Cerebellar nuclear complex (tissue), 1 donor: Measurements from ENCODE around the gene ATXN1.
"Not testable (repeated sequence)": the region's sequence is repeated elsewhere in the genome, so short reads cannot be mapped to it uniquely, and the experiment has no call there.

ENCODE experiments used
- DNase-seq, 2 experiments: peaks; one replicate each; lab custom pipeline; 2025; lab: John Stamatoyannopoulos, UW

The ATXN1 gene

DNA sequence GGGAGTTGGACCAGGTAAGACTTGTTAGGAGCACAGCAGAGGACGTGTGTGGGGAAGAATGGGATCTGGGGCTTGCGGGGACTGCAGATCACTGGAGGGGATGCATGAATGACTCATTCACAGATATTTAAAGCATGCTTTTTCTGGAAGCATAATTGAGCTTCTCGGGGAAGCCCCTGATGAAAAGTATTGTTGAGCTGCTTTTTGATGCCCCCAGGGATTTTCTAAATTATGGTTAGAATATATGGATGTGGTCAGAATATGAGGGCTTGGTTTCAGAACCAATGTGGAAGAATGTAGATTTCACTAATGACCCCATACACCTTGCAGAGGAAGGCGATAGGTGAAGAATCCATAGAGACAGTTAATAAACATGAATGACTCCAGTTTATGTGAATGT lies 486.8 kb downstream of the ATXN1 start:
- DNase-seq, result no peak

- no peak for DNase-seq
These were observed 488.0 kb downstream of the ATXN1 start for GRCh38 chr6:16273256-16273655.

DNA sequence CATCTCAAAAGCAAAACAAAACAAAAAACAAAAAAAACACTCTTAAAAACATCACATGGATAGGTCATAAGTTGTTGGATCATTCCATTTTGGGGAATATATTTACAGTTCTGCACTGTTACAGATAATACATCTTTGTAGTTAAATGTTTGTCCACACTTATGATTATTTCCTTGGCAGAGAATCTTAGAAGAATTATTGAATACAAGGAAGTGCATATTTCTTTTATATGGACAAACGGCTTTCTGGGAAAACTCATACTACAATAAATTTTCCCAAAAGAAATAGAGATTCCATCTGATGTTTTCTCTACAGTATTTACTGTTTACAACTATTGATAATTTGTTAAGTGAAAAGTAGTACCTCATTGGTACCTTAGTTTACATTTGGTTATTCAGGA lies 489.1 kb downstream of the ATXN1 start:
- no peak for DNase-seq

DNA sequence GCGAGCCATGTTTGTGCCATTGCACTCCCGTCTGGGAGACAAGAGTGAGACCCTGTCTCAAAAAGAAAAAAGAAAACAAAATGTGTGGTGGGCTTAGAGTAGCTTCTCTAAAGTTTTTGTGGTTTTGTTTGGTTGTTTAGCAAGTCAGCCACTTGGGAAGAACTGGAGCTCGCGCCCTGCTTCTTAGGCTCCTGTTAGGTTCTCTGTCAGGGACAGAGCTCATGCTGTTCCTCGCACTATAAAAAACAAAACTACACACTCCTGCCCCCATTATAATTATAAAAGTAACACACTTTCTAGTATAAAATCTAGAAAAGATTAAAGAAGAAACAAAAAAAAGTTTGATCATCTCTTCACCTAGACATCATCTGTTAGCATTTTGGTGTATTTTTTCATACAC lies 489.8 kb downstream of the ATXN1 start:
- DNase-seq, result no peak

DNA sequence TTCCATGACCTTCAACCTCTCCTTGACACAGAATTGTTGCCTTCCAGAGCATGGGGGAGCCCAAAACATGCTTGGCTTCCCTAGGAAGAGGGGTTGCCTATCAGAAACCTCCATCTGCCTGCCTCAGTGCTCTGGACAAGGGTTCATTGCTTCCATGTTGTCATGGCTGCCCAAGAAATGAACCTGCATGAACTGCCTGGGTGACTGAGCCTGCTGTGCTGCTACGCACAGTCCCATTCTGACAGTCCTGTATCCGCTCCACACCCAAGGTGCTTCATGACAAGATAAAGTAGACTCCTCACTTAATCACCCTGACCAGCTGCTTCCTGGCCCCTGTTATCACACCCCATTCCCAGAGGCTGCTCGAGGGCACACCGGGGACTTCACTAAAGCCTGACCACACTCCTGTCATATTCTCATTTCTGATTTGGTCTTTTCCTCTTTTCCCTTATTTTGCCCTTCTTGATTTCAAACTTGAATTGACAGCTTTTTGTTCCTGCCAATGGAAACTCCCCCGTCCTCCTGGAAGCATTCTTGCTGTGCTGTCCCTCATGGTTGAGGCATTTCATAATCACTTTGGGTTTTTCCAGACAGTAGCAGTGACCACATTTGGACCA lies 491.0 kb downstream of the ATXN1 start:
- no peak for DNase-seq

DNA sequence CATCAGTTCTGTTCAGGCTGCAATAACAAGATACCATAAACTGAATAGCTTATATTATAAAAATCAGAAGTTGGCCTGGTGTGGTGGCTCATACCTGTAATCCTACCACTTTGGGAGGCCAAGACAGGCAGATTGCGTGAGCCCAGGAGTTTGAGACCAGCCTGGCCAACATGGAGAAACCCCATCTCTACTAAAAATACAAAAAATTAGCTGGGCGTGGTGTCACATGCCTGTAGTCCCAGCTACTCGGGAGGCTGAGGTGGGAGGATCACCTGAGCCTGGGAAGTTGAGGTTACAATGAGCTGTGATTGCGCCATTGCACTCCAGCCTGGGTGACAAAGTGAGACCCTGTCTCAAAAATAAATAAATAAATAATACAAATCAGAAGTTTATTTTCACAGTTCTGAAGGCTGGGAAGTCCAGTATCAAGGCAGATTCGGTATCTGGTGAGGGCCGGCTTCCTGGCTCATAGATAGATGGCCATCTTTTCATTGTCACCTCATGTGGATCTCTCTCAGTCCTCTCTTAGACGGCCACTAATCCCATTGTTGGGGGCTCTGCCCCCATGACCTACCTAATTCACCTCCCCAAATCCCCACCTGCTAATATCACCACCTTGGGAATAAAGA lies 491.7 kb downstream of the ATXN1 start:
- not testable (repeated sequence) for DNase-seq

GRCh38 chr6:16267428-16268263 lies 493.6 kb downstream of the ATXN1 start:
- no peak for DNase-seq

DNA sequence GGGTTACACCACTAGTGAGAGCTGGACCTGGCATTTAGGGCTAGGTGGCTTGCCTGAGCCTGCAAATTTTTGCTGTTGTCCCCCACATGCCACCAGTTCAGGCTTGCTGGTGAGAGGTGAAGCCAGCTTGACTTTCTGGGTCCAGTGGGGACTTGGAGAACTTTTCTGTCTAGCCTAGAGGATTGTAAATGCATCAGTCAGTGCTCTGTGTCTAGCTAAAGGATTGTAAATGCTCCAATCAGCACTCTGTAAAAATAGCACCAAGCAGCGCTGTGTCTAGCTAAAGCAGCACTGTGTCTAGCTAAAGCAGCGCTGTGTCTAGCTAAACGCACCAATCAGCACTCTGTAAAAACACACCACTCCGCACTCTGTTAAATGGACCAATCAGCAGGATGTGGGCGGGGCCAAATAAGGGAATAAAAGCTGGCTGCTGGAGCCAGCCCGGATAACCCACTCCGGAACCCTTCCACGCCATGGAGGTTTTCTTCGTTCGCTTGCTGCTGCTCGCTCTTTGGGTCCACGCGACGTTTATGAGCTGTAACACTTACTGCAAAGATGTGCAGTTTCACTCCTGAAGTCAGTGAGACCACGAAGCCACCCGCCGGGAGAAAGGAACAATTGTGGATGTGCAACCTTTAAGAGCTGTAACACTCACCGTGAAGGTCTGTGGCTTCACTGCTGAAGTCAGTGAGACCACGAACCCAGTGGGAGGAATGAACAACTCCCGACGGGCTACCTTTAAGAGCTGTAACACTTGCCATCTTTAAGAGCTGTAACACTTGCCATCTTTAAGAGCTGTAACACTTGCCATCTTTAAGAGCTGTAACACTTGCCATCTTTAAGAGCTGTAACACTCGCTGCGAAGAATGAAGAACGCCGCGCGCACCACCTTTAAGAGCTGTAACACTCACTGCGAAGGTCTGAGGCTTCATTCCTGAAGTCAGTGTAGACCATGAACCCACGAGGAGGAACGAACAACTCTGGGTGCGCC lies 495.6 kb downstream of the ATXN1 start:
- no peak for DNase-seq

- DNase-seq, result no peak
These were observed 496.5 kb downstream of the ATXN1 start for GRCh38 chr6:16264785-16265184.

- DNase-seq, result not testable (repeated sequence)
These were observed 497.7 kb downstream of the ATXN1 start for GRCh38 chr6:16263464-16264099.

DNA sequence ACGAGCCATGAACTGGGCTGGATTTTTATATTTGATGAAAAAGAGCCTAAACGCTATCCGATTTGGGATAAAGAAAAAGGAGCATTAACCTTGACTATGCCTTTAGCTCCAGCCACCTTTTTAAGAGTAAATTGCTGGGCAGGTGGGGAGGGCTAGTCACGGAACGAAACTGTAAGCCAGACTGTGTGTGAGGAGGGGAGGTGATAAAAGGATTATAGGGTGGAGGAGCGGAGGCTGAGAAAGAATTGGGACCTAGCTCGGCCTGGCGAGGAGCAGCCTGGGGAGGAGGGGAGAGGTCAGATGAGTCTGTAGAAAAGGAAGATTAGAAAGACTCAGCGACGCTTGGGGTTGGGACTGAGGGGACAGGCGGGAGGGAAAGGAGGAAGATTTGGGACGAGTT lies 498.5 kb downstream of the ATXN1 start:
- DNase-seq, result not testable (repeated sequence)

GRCh38 chr6:16260602-16261001 lies 500.7 kb downstream of the ATXN1 start:
- DNase-seq, result not testable (repeated sequence)

DNA sequence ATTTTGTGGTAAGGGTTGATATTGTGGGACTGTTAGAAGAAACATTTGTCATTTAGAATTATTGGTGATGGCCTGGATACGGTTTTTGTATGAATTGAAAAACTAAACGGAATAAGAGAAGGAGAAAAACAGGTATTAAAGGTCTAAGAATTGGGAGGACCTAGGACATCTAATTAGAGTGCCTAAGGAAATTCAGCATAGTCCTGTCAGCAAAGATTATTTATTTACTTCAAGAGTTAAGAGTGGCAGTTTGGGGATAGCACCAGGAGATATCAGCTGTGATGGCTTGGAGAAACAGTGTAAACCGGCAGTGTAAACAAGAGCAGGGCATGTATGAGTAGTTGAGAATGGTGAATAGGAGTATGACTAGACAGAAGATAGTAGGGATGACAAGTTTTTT lies 501.7 kb downstream of the ATXN1 start:
- not testable (repeated sequence) for DNase-seq

GRCh38 chr6:16258709-16259075 lies 502.6 kb downstream of the ATXN1 start:
- DNase-seq, result no peak

DNA sequence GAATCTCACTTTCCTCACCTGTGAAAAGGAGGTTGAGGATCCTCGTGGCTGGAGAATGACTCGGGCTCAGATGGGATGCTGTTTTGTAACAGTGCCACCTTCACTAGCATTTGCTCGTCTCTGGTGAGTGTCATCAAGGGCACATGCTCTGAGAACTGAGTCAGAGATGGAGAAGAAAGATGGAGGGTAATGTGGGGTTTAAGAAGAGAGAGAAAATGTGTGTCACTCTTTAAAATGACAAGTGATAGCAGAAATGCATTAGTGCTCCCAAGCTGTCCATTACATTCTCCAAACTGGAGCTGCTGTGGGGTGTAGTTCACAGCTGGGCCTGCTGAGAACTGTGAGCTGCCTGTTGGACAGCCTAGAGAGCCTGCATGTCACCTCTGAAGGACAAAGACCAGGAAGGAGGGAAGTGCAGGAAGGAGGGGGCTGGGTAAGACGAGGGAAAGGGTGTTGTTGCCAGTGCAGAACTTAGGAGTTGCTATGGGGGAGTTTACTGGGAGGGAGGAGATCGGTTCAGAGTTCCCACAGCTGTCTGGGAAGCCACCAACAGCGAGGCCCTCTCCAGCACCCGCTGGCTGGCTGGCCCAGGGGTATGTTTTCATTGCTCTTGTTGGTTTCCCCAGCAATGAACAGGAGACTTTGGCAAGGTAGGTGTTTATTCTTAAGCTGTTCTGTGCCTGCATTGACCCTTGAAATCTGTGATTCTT lies 503.1 kb downstream of the ATXN1 start:
- no peak for DNase-seq

- no peak for DNase-seq
These were observed 504.5 kb downstream of the ATXN1 start for GRCh38 chr6:16256781-16257180.

DNA sequence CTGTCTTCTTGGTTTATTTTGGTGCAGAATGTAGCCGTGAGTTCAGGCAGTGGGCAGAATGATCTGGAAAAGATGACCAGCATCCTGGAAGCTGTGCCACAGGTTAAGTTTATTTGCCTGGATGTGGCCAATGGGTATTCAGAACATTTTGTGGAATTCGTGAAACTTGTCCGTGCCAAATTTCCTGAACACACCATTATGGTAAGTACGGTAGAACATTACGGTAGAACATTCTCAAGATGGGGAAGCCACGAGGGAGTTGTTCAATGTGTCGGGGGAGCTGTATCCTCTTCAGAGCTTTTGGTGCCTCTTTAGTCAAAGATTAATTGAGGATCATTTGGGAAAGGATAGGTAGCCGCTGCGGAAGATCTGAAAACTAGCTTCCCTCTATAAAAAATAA lies 506.7 kb downstream of the ATXN1 start:
- no peak for DNase-seq

- DNase-seq, result no peak
These were observed 507.7 kb downstream of the ATXN1 start for GRCh38 chr6:16253399-16254144.

DNA sequence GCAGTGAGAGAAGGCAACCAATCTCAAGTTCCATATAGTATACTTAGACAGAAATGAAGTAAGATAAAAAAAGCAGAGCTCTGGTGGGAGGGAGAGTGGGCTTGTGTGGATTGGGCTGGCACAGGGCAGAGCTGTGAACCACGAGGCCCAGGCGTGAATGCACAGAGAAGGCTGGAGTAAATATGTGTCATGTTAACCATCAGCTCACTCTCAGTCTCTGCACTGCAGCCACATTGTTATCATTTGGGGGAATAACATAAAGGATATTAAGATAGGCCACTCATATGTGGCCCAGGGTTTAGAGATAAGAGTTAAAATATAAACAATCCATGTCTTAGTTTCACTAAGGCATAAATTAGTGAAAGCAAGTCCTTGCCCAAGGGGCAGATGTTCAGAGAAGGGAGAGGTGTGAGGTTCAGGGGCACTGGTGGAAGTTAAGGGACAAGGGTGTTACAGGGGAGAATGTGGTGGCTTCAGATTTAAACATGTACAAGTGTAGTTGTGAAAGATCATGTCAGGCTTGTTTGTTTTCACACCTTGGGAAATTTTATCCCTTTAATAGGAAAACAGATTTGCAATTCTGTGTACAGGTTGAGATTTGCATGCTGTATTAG lies 508.5 kb downstream of the ATXN1 start:
- no peak for DNase-seq

- no peak for DNase-seq
These were observed 509.6 kb downstream of the ATXN1 start for GRCh38 chr6:16251706-16252105.
